ENCODE data around the gene CHMP1A.
"Not testable (repeated sequence)": the region's sequence is repeated elsewhere in the genome, so short reads cannot be mapped to it uniquely, and the experiment has no call there.

CHMP1A gene

DNA sequence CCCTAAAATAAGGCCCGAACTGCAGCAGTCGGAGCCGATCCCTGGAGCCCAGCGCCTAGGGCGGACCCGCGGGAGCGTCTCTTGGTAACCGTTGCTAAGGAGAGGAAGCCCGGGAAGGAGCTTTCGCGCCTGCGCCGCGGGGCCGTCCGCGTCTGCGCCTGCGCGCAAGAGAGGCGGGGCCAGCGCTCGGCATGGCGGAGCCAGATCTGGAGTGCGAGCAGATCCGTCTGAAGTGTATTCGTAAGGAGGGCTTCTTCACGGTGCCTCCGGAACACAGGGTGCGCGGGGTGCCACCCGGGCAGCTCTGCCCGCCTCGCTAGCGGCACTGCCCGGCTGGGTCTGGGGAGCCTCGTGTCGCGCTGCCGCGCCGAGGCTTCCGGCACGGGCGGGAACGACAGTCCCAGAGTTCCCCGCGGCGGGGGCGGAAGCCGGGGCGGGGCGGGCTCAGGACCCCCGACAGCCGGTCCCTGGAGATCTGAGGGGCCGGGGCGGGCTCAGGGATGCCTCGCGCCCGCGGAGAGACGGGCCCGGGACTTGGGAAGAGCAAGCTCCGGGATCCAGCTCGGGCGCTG, 29.1 kb upstream of the CHMP1A start, which contains the start of gene CDK10:
Gene CDK10 (plus strand): TSS at position 170 of the 572 bp plus-strand sequence. CDS start 22 bp downstream, at position 192.
- peaks cover 8% of the 10 kb centered on the region for H3K4me1 Mint-ChIP-seq
- H3K27me3 Mint-ChIP-seq, result no peaks in the 10 kb centered on the region
- ATAC-seq (ENCODE audit: low read depth) (peak; percentile 89), DNase-seq (ENCODE audit: low spot score in 2 of 2) (peak; percentile 91 to 96)
- peak within 1 kb of the TSS; percentile 89 for H3K27ac Mint-ChIP-seq
- H3K4me3 Mint-ChIP-seq, result peak within 1 kb of the TSS; percentile 96
- H3K36me3 Mint-ChIP-seq, result peaks cover 4% of the 10 kb centered on the region
- H3K9me3 Mint-ChIP-seq, result no peaks in the 10 kb centered on the region

GRCh38 chr16:89685916-89686315, 28.4 kb upstream of the CHMP1A start:
- Mint-ChIP-seq H3K27ac (peak overlapping the region; percentile 89), H3K4me3 (peak overlapping the region; percentile 96), H3K9me3 (no peaks in the 10 kb centered on the region), H3K4me1 (peaks cover 8% of the 10 kb centered on the region), H3K36me3 (peaks cover 4% of the 10 kb centered on the region), H3K27me3 (no peaks in the 10 kb centered on the region)
- ATAC-seq (ENCODE audit: low read depth), result no peak
- DNase-seq (ENCODE audit: low spot score in 2 of 2), result no peak

DNA sequence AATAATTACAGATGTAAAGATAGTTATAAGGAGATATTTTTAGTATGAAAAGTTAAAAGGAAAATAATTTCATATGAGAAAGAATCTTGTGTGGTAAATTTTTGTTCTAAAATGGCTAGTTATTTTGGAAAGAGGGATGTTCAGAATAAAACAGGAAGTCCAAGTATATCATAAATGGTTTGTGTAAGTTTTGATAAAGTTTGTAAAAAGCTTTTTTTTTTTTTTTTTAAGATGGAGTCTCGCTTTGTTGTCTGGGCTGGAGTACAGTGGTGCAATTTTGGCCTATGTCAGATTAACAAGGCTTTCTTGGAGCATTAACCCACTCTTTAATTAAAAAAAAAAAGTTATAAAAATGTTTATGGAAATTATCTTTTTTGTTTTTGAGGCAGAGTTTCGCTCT, 20.8 kb upstream of the CHMP1A start:
- H3K27ac Mint-ChIP-seq, result no peak overlapping the region
- ATAC-seq (ENCODE audit: low read depth) (no peak), DNase-seq (ENCODE audit: low spot score in 2 of 2) (no peak)
- no peaks in the 10 kb centered on the region for H3K27me3 Mint-ChIP-seq
- H3K4me1 Mint-ChIP-seq, result no peaks in the 10 kb centered on the region
- H3K4me3 Mint-ChIP-seq, result no peak overlapping the region
- no peaks in the 10 kb centered on the region for H3K9me3 Mint-ChIP-seq
- no peaks in the 10 kb centered on the region for H3K36me3 Mint-ChIP-seq

DNA sequence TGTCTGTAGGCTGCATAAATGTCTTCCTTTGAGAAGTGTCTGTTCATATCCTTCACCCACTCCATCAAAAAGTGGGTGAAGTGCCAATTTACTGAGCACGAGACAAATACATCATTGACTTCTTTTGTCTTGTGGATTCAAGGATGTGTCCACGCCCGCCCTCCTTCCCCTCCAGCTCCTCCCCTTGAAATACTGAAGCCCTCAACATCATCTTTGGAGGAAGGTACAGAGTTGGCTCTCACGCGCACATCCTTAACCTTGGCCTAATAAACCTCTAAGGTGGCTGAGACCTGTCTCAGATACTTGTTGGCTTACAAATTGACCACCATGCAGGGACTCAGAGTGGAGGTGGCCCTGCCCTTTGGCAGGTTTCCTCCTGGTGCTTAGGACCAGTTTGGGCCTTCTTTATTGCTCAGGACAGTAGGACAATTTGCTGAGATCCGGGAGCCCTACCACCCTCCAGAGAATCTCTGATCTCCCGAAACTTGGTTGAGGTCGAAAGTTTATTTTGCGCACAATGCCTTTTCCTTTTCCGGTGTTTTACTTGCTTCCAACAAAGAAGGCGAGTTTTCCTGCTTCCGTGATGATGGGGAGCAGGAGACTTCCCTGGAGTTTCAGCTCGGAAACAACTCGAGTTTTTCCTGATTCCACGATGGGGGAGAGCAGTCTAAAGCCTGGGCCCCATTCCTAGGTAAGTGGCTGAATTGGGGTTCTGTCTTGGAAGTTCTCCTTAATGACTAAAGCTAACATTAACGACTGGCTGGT, 14.9 kb upstream of the CHMP1A start:
- H3K9me3 Mint-ChIP-seq, result no peaks in the 10 kb centered on the region
- H3K4me3 Mint-ChIP-seq, result no peak overlapping the region
- DNase-seq (ENCODE audit: low spot score in 2 of 2), result no peak
- no peak overlapping the region for H3K27ac Mint-ChIP-seq
- no peaks in the 10 kb centered on the region for H3K36me3 Mint-ChIP-seq
- ATAC-seq (ENCODE audit: low read depth), result no peak
- H3K4me1 Mint-ChIP-seq, result no peaks in the 10 kb centered on the region
- H3K27me3 Mint-ChIP-seq, result no peaks in the 10 kb centered on the region

DNA sequence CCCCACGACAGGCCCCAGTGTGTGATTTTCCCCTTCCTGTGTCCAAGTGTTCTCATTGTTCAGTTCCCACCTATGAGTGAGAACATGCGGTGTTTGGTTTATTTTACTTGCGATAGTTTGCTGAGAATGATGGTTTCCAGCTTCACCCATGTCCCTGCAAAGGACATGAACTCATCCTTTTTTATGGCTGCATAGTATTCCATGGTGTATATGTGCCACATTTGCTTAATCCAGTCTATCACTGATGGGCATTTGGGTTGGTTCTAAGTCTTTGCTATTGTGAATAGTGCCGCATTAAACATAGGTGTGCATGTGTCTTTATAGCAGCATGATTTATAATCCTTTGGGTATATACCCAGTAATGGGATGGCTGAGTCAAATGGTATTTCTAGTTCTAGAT, 14.1 kb upstream of the CHMP1A start:
- ATAC-seq (ENCODE audit: low read depth); H3K9me3 Mint-ChIP-seq; H3K27me3 Mint-ChIP-seq; H3K27ac Mint-ChIP-seq; H3K4me1 Mint-ChIP-seq; H3K4me3 Mint-ChIP-seq; H3K36me3 Mint-ChIP-seq; DNase-seq (ENCODE audit: low spot score in 2 of 2): not testable (repeated sequence)

DNA sequence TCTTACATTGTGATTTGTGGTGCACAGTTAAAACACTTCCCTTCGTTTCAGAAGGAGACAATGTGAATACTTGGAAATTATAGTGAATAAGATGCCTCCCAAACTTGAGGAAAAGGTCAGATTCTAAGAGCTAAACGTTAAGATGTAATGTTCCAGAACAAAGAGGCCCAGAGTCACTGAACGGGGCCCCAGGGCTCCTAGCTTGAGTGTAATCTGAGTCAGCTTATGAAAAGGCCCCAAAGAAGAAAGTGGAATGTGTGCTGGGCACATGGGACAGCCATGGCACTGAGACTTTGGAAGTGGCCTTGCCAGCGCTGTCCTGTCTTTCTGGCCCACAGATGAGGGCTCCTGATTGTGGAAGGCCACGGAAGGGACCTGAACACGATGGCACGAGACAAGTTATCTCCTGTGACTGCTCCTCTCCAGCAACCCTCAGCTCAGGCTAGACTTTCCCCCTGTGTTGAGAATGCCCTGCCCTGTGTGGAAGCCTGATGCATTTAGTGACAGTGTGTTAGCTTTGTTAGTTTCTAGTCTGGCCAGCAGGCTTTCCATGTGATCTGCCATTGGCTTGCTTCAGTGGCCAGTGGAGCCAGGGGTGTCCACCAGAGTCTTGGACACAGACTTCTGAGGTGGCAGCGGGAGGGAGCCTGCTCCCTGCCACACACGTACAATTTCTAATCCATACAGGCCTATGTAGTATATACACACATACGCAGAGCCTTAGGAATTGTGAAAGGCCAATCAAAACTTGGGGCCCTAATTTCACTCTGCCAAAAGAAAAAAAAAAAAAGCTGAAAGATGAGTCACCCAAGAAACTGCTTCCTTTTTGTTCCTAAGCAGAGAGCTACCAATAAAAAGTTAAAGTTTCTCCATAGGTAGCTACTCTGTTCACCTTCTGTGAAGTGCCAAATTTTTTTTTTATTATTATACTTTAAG, 13.3 kb upstream of the CHMP1A start:
- peaks cover 2% of the 10 kb centered on the region for H3K36me3 Mint-ChIP-seq
- H3K4me3 Mint-ChIP-seq, result no peak overlapping the region
- no peaks in the 10 kb centered on the region for H3K4me1 Mint-ChIP-seq
- no peak overlapping the region for H3K27ac Mint-ChIP-seq
- ATAC-seq (ENCODE audit: low read depth) (no peak), DNase-seq (ENCODE audit: low spot score in 2 of 2) (no peak)
- H3K9me3 Mint-ChIP-seq, result peaks cover 5% of the 10 kb centered on the region
- H3K27me3 Mint-ChIP-seq, result no peaks in the 10 kb centered on the region

GRCh38 chr16:89669755-89670154, 12.2 kb upstream of the CHMP1A start:
- no peaks in the 10 kb centered on the region for H3K27me3 Mint-ChIP-seq

DNA sequence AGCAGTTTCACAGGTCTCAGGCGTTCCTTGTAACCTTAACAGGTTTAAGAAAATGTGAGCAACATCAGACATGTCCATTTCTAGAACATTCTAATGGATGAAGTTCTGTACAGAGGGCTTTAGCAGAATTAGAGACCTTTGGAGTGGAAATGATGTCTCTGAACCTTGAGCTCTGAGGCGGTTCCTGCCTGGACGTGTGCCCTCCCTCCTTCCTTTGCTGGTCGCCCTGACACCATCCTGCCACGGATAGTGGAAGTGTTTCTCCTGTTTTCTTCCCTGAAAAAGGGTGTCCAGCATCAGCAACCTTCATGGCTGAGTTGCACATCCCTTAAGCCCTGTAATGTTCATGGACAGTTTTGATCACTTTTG, 11.3 kb upstream of the CHMP1A start:
- Mint-ChIP-seq H3K4me3 (no peak overlapping the region), H3K27ac (no peak overlapping the region), H3K4me1 (no peaks in the 10 kb centered on the region), H3K36me3 (peaks cover 2% of the 10 kb centered on the region), H3K9me3 (peaks cover 5% of the 10 kb centered on the region), H3K27me3 (no peaks in the 10 kb centered on the region)
- ATAC-seq (ENCODE audit: low read depth) (no peak), DNase-seq (ENCODE audit: low spot score in 2 of 2) (no peak)

More at GRCh38 chr16:89669755-89670154, 12.2 kb upstream of the CHMP1A start:
- Mint-ChIP-seq H3K36me3 (peaks cover 2% of the 10 kb centered on the region), H3K9me3 (peaks cover 5% of the 10 kb centered on the region), H3K4me3 (no peak overlapping the region), H3K27ac (no peak overlapping the region), H3K4me1 (no peaks in the 10 kb centered on the region)
- no peak for DNase-seq (ENCODE audit: low spot score in 2 of 2)
- no peak for ATAC-seq (ENCODE audit: low read depth)

GRCh38 chr16:89667633-89668032, 10.1 kb upstream of the CHMP1A start:
- Mint-ChIP-seq H3K27me3 (no peaks in the 10 kb centered on the region), H3K36me3 (peaks cover 6% of the 10 kb centered on the region), H3K27ac (no peak overlapping the region), H3K4me3 (no peak overlapping the region), H3K9me3 (peaks cover 5% of the 10 kb centered on the region), H3K4me1 (no peaks in the 10 kb centered on the region)
- DNase-seq (ENCODE audit: low spot score in 2 of 2) (no peak), ATAC-seq (ENCODE audit: low read depth) (no peak)

- H3K27me3 Mint-ChIP-seq; H3K36me3 Mint-ChIP-seq; H3K9me3 Mint-ChIP-seq; H3K4me1 Mint-ChIP-seq; H3K4me3 Mint-ChIP-seq; H3K27ac Mint-ChIP-seq; ATAC-seq (ENCODE audit: low read depth); DNase-seq (ENCODE audit: low spot score in 2 of 2): not testable (repeated sequence)
These were observed 9.5 kb upstream of the CHMP1A start for GRCh38 chr16:89667000-89667399.

GRCh38 chr16:89664238-89664637, 6.7 kb upstream of the CHMP1A start:
- not testable (repeated sequence) for H3K4me1 Mint-ChIP-seq; H3K27me3 Mint-ChIP-seq; H3K4me3 Mint-ChIP-seq; H3K27ac Mint-ChIP-seq; ATAC-seq (ENCODE audit: low read depth); H3K9me3 Mint-ChIP-seq; H3K36me3 Mint-ChIP-seq; DNase-seq (ENCODE audit: low spot score in 2 of 2)

DNA sequence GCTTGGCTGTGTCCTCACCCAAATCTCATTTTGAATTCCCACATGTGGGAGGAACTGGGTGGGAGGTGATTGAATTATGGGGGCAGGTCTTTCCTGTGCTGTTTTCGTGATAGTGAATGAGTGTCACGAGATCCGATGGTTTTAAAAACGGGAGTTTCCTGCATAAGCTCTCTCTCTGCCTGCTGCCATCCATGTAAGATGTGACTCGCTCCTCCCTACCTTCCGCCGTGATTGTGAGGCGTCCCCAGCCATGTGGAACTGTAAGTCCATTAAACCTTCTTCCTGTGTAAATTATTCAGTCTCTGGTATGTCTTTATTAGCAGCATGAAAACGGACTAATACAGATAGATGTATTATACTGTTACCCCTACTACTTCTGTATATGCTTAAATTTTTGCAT, 3.7 kb upstream of the CHMP1A start:
- H3K4me1 Mint-ChIP-seq, result peaks cover 10% of the 10 kb centered on the region
- H3K36me3 Mint-ChIP-seq, result peaks cover 6% of the 10 kb centered on the region
- H3K27ac Mint-ChIP-seq, result no peak overlapping the region
- no peak for ATAC-seq (ENCODE audit: low read depth)
- H3K4me3 Mint-ChIP-seq, result no peak overlapping the region
- no peaks in the 10 kb centered on the region for H3K27me3 Mint-ChIP-seq
- H3K9me3 Mint-ChIP-seq, result no peaks in the 10 kb centered on the region
- no peak for DNase-seq (ENCODE audit: low spot score in 2 of 2)

DNA sequence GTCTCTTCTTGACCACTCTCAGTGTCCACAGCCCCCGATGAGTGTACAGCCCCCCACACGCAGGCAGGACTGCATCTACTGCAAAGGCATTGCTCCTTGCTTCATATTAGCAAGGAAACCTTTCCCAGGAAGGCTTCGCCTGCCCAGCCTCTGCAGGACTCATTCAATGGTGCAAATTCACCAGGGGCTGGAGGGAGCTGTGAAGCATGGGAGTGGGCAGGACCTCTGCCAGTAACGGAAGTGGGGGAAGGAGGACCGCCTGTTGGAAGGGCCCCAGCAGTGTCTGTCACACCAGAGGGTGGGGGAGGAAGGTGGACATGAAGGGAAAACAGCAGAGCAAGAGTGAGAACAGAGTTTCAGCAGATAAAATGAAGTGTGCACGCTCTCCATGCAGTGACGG, 2.6 kb upstream of the CHMP1A start:
- Mint-ChIP-seq H3K36me3 (peaks cover 6% of the 10 kb centered on the region), H3K27ac (no peak overlapping the region), H3K4me3 (no peak overlapping the region), H3K9me3 (no peaks in the 10 kb centered on the region), H3K4me1 (peaks cover 13% of the 10 kb centered on the region), H3K27me3 (no peaks in the 10 kb centered on the region)
- ATAC-seq (ENCODE audit: low read depth) (no peak), DNase-seq (ENCODE audit: low spot score in 2 of 2) (no peak)

DNA sequence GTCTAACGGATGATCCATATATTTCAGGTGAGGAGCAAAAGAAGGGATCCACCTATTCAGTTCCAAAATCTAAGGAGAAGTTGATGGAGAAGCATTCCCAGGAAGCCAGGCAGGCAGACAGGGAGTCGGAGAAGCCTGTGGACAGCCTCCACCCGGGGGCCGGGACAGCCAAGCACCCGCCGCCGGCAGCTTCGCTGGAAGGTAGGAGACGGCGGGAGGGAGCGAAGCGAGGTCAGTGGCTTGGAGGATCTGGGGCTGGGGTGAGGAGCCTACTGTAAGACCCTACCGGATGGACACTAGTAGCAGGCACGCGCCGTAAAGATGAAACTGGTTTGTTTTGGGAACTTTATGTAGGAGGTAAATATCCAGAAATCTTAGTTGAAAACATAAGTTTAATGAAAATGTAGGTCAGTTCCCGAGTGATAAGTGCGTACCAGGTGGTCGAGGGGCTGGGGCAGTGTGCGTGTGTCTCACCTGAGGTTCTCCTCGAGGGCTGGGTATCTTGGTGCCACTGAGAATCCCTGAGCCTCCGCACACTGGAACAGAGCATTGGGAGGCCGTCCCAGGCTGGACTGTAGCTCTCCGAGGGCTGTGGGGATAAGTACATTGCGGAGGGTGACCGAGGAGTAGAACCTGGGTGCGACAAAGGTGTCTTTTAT, 842 bp upstream of the CHMP1A start:
- Mint-ChIP-seq H3K4me3 (peak overlapping the region; percentile 87), H3K27ac (peak overlapping the region; percentile 90), H3K27me3 (no peaks in the 10 kb centered on the region), H3K4me1 (peaks cover 17% of the 10 kb centered on the region), H3K9me3 (no peaks in the 10 kb centered on the region), H3K36me3 (peaks cover 3% of the 10 kb centered on the region)
- ATAC-seq (ENCODE audit: low read depth), result no peak
- DNase-seq (ENCODE audit: low spot score in 2 of 2), result no peak
